Ectodermal cell (in vitro differentiated cells): ENCODE data around the gene TMEM263.

Experiments
- H3K27ac ChIP-seq: 2 replicates; pipeline ENCODE4 v1.7.0; 2013; ENCODE audit warnings: mild to moderate bottlenecking, low read depth, low read length; ENCODE audit not compliant: insufficient read depth, poor library complexity, severe bottlenecking
- H3K27me3 ChIP-seq: 2 replicates; pipeline ENCODE4 v1.7.0; 2013; ENCODE audit warnings: mild to moderate bottlenecking, low read length; ENCODE audit not compliant: insufficient read depth, control insufficient read depth, poor library complexity, severe bottlenecking
- H3K36me3 ChIP-seq: one replicate; pipeline ENCODE4 v1.7.0; 2013; ENCODE audit warnings: low read length; ENCODE audit not compliant: control insufficient read depth, insufficient read depth
- H3K4me1 ChIP-seq: one replicate; pipeline ENCODE4 v1.7.0; 2013; ENCODE audit warnings: low read length; ENCODE audit not compliant: control insufficient read depth, insufficient read depth
- H3K4me3 ChIP-seq: 2 replicates; pipeline ENCODE4 v1.7.0; 2013; ENCODE audit warnings: low read depth, low read length, control low read depth; ENCODE audit not compliant: insufficient read depth
- H3K9me3 ChIP-seq: 2 replicates; pipeline ENCODE4 v1.7.0; 2013; ENCODE audit warnings: mild to moderate bottlenecking, low read length, moderate library complexity; ENCODE audit not compliant: control insufficient read depth
- WGBS, 2 experiments: methylation state at CpG; one replicate each; pipeline ENCODE4 v1.1.7; 2013; ENCODE audit warnings: missing lambda C conversion rate in 2 of 2; 5-methylcytosine and 5-hydroxymethylcytosine counted together

Gene TMEM263

DNA sequence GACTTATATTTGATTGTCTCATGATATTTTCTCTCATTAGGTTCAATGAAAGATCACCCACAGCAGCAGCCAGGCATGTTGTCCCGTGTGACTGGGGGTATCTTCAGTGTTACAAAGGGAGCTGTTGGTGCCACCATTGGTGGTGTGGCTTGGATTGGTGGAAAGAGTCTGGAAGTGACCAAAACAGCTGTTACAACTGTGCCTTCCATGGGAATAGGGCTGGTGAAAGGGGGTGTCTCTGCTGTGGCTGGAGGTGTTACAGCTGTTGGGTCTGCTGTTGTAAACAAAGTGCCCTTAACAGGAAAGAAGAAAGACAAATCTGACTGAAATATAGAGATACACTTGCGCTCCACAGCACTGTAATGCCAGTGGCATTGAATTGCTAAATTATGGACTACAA, 15.4 kb downstream of the TMEM263 start:
- Histone ChIP-seq H3K27ac (no peak overlapping the region), H3K36me3 (peaks cover 11% of the 10 kb centered on the region), H3K27me3 (no peaks in the 10 kb centered on the region), H3K9me3 (no peaks in the 10 kb centered on the region), H3K4me1 (no peaks in the 10 kb centered on the region), H3K4me3 (no peak overlapping the region)
- 92 to 98% methylated on average over 2 of the region's 2 CpGs for WGBS, 2 experiments

DNA sequence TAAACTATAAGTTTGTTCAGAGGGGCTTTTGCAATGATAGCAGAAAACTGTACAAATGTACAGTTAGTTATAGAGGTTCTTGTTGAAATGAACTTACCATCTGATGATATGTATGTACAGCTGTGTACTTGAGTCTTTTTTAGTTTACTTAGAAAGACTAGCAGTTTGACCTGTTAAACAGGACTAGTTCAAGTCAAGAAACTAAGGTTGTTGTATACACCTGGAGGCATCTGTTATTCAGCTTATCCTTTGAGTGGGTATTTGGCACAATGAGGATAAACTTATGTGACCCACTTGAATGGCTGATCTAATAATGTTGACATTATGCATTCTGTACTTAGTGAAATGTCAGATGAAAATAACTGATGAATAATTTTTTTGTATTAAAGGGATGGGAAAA, 17.8 kb downstream of the TMEM263 start:
- Histone ChIP-seq H3K27ac (no peak overlapping the region), H3K36me3 (no peaks in the 10 kb centered on the region), H3K9me3 (no peaks in the 10 kb centered on the region), H3K27me3 (no peaks in the 10 kb centered on the region), H3K4me1 (no peaks in the 10 kb centered on the region), H3K4me3 (no peak overlapping the region)

DNA sequence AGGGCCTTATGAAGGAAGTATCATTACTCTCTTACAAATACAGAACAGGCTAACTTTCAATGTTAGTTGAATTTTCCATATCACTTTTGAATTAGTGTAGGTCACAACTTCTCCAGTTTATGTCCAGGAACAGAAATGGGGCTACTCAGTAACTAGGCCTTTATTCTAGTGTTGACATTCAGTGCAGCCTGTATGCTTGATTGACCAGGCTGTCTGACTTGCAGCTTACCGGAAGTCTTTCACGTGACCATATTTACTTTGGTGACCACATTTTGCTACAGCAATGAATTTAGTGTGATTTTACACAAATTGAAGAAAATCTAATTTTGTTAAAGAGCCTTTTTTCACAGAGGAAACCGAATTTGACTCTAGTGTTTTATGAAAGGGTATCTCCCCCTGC, 18.8 kb downstream of the TMEM263 start:
- WGBS, 2 experiments, result 97% methylated on average over 3 of the region's 3 CpGs
- no peak overlapping the region for H3K4me3 ChIP-seq
- no peaks in the 10 kb centered on the region for H3K9me3 ChIP-seq
- no peaks in the 10 kb centered on the region for H3K4me1 ChIP-seq
- no peaks in the 10 kb centered on the region for H3K36me3 ChIP-seq
- no peak overlapping the region for H3K27ac ChIP-seq
- H3K27me3 ChIP-seq, result no peaks in the 10 kb centered on the region

DNA sequence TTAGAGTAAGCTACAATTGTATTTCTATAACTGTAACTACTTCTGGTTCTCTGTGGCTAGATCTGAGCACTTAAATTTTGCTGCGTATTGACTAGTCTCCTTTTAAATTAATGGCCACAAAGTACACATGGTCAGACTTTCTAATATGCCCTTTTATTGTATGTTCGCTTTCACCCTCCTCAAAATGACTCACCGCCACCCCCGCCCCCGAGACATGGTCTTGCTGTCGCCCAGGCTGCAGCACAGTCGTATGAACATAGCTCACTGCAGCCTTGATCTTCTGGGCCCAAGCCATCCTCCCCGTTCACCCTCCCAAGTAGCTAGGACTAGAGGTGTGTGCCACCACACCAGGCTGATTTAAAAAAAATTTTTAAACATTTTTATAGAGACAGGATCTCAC, 19.4 kb downstream of the TMEM263 start:
- H3K27me3 ChIP-seq, result no peaks in the 10 kb centered on the region
- H3K36me3 ChIP-seq, result no peaks in the 10 kb centered on the region
- H3K27ac ChIP-seq, result no peak overlapping the region
- no peak overlapping the region for H3K4me3 ChIP-seq
- 91 to 94% methylated on average over 8 of the region's 8 CpGs for WGBS, 2 experiments
- no peaks in the 10 kb centered on the region for H3K9me3 ChIP-seq
- no peaks in the 10 kb centered on the region for H3K4me1 ChIP-seq

DNA sequence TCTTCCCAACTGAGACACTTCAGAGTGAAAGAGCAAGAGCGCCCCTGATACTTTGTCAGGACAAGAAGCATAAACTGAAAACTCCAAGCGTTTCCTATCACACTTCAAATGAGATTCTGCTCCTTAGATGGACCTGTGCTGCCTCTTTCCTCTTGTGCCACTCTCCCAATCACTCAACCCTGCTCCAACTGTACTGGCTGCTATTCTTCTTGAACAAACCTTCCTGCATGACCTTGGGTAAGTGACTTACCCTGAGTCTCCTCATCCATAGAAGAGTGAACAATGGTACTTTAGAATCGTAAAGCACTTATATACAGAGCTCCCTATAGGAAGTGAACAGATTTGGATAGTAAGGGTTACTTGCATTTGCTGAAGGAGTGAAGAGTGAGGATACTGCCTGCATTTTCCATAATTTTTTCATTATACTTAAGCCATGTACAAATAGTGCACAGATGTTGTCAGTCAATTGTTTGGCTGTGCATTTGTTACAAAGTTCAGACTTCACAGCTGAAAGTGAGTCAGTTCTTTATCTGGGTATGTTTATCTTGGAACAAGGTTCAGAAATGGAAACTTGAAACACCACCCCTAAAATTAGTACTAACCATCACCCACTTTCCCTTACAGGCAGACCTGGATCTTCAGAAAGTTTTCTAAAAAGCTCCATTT, 20.4 kb downstream of the TMEM263 start:
- no peaks in the 10 kb centered on the region for H3K36me3 ChIP-seq
- H3K4me1 ChIP-seq, result no peaks in the 10 kb centered on the region
- H3K27me3 ChIP-seq, result no peaks in the 10 kb centered on the region
- WGBS, 2 experiments, result 93 to 95% methylated on average over 3 of the region's 3 CpGs
- H3K9me3 ChIP-seq, result no peaks in the 10 kb centered on the region
- no peak overlapping the region for H3K4me3 ChIP-seq
- H3K27ac ChIP-seq, result no peak overlapping the region

DNA sequence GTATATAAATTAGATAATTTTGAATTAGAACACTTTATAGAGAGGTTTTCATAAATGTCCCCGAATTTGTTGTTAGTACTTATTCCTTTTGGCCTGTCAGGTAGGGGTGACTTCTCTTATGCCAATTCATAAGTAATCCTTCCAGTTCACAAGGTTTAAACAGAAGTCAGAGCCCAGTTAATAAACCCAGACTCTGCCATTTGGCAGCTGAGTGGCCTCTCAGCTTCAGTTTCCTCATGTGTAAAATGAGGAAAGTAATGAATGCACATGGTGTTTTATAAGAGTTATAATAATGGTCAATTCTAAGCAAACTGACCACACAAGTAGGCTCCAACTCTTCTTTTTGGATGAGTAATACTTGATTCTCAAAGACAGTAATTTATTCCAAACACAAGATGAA, 21.0 kb downstream of the TMEM263 start:
- Histone ChIP-seq H3K36me3 (no peaks in the 10 kb centered on the region), H3K9me3 (no peaks in the 10 kb centered on the region), H3K27me3 (no peaks in the 10 kb centered on the region), H3K27ac (no peak overlapping the region), H3K4me1 (no peaks in the 10 kb centered on the region), H3K4me3 (no peak overlapping the region)
- WGBS, 2 experiments, result 100% methylated on average over 1 of the region's 1 CpG; no CpG with 5 or more reads in 1 of the 2 experiments

DNA sequence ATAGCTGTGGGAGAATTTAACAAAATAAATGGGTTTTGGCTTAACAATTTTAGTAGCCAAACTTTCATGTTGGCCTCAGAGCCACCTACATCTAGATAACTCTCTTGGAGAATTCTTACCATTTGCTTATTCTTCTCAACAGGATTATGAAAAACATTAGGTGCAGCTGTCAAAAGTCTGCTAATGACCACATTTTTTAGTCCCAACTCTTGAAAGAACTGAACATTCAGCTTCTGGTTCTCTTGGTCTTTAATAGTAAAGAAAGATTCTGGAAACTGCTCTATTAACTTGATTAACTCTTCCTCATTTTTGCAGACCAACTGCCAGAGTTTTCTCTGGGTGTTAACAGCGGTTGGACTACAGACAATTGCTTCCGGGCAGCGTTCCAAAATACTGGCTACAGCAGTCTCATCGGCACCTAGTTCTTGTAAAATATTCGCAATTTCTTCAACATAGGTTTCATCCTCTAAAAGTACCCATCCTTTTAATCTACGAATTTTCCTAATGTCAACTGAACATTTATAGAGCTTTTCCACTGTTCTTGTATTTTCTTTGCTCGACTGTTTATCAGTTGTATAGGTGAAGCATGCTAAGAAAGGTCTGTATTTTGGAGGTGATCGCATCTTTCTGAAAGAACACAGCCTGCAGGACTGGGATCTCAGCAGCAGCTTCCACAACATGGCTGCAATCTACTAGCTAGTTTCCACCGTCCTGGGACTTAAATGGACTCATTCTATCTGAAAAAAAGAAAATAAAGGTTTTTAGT, 22.5 kb downstream of the TMEM263 start:
- Histone ChIP-seq H3K4me1 (no peaks in the 10 kb centered on the region), H3K27me3 (no peaks in the 10 kb centered on the region)

DNA sequence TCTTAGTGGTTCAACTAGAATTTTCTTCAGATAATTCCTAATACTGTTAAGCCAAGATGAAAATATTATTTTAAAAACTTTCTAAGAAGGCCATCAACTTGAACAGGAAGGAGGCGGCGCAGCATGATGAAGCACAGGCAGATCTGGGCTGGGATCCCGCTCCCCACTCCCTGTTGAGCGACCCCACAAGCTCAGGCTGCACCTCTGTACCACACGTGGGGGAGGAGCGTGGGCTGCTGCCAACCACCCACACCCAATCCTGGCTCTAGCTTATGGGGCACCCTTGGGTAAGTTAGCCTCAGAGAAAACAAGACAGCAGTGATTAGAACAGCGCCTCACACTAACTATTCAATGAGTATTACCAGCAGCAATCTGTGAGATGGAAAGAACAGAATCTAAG, 25.2 kb downstream of the TMEM263 start:
- Histone ChIP-seq H3K9me3 (no peaks in the 10 kb centered on the region), H3K27me3 (no peaks in the 10 kb centered on the region), H3K27ac (no peak overlapping the region), H3K4me3 (no peak overlapping the region), H3K36me3 (no peaks in the 10 kb centered on the region), H3K4me1 (no peaks in the 10 kb centered on the region)
- 87 to 88% methylated on average over 7 of the region's 7 CpGs for WGBS, 2 experiments

More for the DNA sequence above, 22.5 kb downstream of the TMEM263 start:
- Histone ChIP-seq H3K4me3 (no peak overlapping the region), H3K27ac (no peak overlapping the region), H3K9me3 (no peaks in the 10 kb centered on the region), H3K36me3 (no peaks in the 10 kb centered on the region)
- WGBS, 2 experiments, result 94 to 95% methylated on average over 8 to 9 of the region's 9 CpGs

DNA sequence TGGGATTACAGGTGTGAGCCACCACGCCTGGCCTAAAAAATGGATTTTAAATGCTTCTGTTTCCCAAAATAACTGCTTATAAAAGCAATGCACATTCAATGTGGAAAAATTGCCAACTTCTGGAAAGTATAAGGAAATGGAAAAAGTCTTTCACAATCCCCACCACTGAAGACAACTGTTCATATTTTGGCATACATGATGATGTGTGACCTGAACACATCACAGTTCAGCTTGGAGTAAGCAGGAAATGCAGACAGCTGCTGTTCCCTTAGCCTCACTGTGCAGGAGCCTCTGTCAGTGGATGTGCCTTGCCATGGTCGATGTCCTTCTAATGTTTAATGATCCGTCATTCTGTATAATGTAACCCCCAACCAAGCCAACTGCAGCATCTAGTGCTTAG, 26.1 kb downstream of the TMEM263 start:
- no peaks in the 10 kb centered on the region for H3K36me3 ChIP-seq
- no peak overlapping the region for H3K4me3 ChIP-seq
- no peaks in the 10 kb centered on the region for H3K27me3 ChIP-seq
- WGBS, 2 experiments, result 94 to 97% methylated on average over 3 of the region's 3 CpGs
- H3K27ac ChIP-seq, result no peak overlapping the region
- no peaks in the 10 kb centered on the region for H3K9me3 ChIP-seq
- H3K4me1 ChIP-seq, result peaks cover 4% of the 10 kb centered on the region

DNA sequence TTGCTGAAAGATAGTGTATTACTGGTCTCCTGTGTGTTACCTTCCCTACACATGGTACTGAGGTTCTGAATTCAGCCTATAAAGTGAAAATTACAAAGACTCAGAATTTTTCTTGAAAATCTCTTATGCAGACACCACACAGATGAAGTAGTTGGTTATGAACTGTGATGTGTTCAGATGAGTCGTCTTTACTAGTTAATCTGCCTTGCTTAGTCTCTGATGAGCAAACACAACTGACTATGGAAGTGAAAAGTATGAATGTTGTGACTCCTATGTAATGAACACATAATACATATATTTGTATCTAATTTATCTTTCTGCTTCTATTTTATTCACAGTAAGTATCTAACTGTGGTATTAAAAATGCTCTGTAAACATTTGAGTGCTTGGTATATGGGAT, 26.5 kb downstream of the TMEM263 start:
- Histone ChIP-seq H3K4me1 (peaks cover 4% of the 10 kb centered on the region), H3K36me3 (no peaks in the 10 kb centered on the region)
- 100% methylated on average over 1 of the region's 1 CpG; no CpG with 5 or more reads in 1 of the 2 experiments for WGBS, 2 experiments

More for the DNA sequence above, 26.5 kb downstream of the TMEM263 start:
- no peaks in the 10 kb centered on the region for H3K27me3 ChIP-seq
- H3K9me3 ChIP-seq, result no peaks in the 10 kb centered on the region
- H3K27ac ChIP-seq, result no peak overlapping the region
- H3K4me3 ChIP-seq, result no peak overlapping the region
